Hepatocyte (in vitro differentiated cells): ENCODE measurements around the gene NCBP2.

Experiments used
- EZH2 ChIP-seq: fragments of 200-600 bp; sonication (generic); IDR thresholded peaks from 2 replicates; pipeline ENCODE4 v1.6.1; 2016; ENCODE audit warnings: antibody characterized with exemption, mild to moderate bottlenecking, borderline replicate concordance
- EZH2phosphoT487 ChIP-seq: fragments of 200-600 bp; sonication (generic); IDR thresholded peaks from one replicate; pipeline ENCODE4 v1.6.1; 2018; ENCODE audit warnings: antibody characterized with exemption, mild to moderate bottlenecking, low read depth, moderate library complexity; ENCODE audit not compliant: unreplicated experiment, severe bottlenecking
- TF ChIP-seq, protein P1 (sequence below): fragments of 200-600 bp; sonication (generic); IDR thresholded peaks from 2 replicates; pipeline ENCODE4 v1.5.1; 2016; ENCODE audit warnings: antibody characterized with exemption, mild to moderate bottlenecking; ENCODE audit not compliant: poor library complexity

- TF ChIP-seq EZH2phosphoT487 (no peak), EZH2 (no peak)
- TF ChIP-seq, protein P1, sequence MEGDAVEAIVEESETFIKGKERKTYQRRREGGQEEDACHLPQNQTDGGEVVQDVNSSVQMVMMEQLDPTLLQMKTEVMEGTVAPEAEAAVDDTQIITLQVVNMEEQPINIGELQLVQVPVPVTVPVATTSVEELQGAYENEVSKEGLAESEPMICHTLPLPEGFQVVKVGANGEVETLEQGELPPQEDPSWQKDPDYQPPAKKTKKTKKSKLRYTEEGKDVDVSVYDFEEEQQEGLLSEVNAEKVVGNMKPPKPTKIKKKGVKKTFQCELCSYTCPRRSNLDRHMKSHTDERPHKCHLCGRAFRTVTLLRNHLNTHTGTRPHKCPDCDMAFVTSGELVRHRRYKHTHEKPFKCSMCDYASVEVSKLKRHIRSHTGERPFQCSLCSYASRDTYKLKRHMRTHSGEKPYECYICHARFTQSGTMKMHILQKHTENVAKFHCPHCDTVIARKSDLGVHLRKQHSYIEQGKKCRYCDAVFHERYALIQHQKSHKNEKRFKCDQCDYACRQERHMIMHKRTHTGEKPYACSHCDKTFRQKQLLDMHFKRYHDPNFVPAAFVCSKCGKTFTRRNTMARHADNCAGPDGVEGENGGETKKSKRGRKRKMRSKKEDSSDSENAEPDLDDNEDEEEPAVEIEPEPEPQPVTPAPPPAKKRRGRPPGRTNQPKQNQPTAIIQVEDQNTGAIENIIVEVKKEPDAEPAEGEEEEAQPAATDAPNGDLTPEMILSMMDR: no peak
Observed at GRCh38 chr3:196941729-196942225, 551 bp downstream of the NCBP2 start.
